Lower lobe of right lung (tissue), 2 donors: Measurements from ENCODE around the gene CPNE5. TPM values are rescaled to one million over a fixed set of nuclear protein-coding genes. Genes with fewer than 3 reads are reported as not detected.

Experiments used
- ATAC-seq, 2 donors: fragments of 200-7000 bp; cut with Tn5 transposase; one replicate each; pipeline ENCODE4 v1.9.1; 2020 to 2022; ENCODE audit warnings: mild to moderate bottlenecking in 2 of 2, moderate library complexity in 2 of 2
- DNase-seq: peaks from one replicate; pipeline ENCODE4 v3.0.0-alpha.2; 2020
- H3K27ac ChIP-seq: fragments of 200-600 bp; one replicate; pipeline ENCODE4 v1.8.0; 2022
- H3K27me3 ChIP-seq: fragments of 200-600 bp; one replicate; pipeline ENCODE4 v1.8.0; 2022; ENCODE audit warnings: low read depth
- H3K36me3 ChIP-seq: fragments of 200-600 bp; one replicate; pipeline ENCODE4 v1.8.0; 2022; ENCODE audit warnings: mild to moderate bottlenecking
- H3K4me1 ChIP-seq: fragments of 200-600 bp; one replicate; pipeline ENCODE4 v1.8.0; 2022
- H3K4me3 ChIP-seq: fragments of 200-600 bp; one replicate; pipeline ENCODE4 v1.8.0; 2022; ENCODE audit warnings: mild to moderate bottlenecking
- H3K9me3 ChIP-seq: fragments of 200-600 bp; one replicate; pipeline ENCODE4 v1.8.0; 2022
- CTCF ChIP-seq: fragments of 200-600 bp; IDR thresholded peaks from one replicate; pipeline ENCODE4 v1.8.0; 2022; ENCODE audit warnings: antibody characterized with exemption, mild to moderate bottlenecking
- intact Hi-C: fragments of 100-400 bp; cut with DNase I; formaldehyde crosslinking; loops from one replicate; pipeline ENCODE4 v1.11.0; 2022
- total RNA-seq: library from RNA; stranded (reverse); fragmentation: NEBNext Ultra II Directional; extraction: Animal tissue kit (Norgen Biotek cat#: 25700); gene quantifications from one replicate; pipeline ENCODE4 v1.2.1, GENCODE V29; 2021
- donor health status: DM: no; HTN: yes; CAD: no; lungs with severe emphysema.

CPNE5 gene
- total RNA-seq, 1 donor from 2014 or later = 2.4 TPM

- ATAC-seq (no peak), DNase-seq (no peak)
- no peak overlapping the region for H3K4me3 ChIP-seq
- peaks cover 21% of the 10 kb centered on the region for H3K4me1 ChIP-seq
- intact Hi-C loops = no loop called here
- no peaks in the 10 kb centered on the region for H3K9me3 ChIP-seq
- H3K27me3 ChIP-seq = no peaks in the 10 kb centered on the region
- H3K36me3 ChIP-seq = no peaks in the 10 kb centered on the region
- no peak for TF ChIP-seq CTCF
- H3K27ac ChIP-seq = no peak overlapping the region
These were observed 107.5 kb downstream of the CPNE5 start for GRCh38 chr6:36731622-36732310.

GRCh38 chr6:36730424-36731380 is 108.5 kb downstream of the CPNE5 start:
- Histone ChIP-seq H3K27me3 (no peaks in the 10 kb centered on the region), H3K4me3 (no peak overlapping the region), H3K27ac (no peak overlapping the region), H3K36me3 (no peaks in the 10 kb centered on the region), H3K9me3 (no peaks in the 10 kb centered on the region), H3K4me1 (peaks cover 13% of the 10 kb centered on the region)
- ATAC-seq (no peak), DNase-seq (peak; percentile 2)
- no peak for TF ChIP-seq CTCF
- intact Hi-C loops = no loop called here

- Histone ChIP-seq H3K27me3 (no peaks in the 10 kb centered on the region), H3K4me1 (no peaks in the 10 kb centered on the region), H3K27ac (no peak overlapping the region), H3K9me3 (no peaks in the 10 kb centered on the region), H3K36me3 (no peaks in the 10 kb centered on the region), H3K4me3 (no peak overlapping the region)
- intact Hi-C loops = no loop called here
- no peak for DNase-seq
- ATAC-seq = no peak
- TF ChIP-seq CTCF = no peak
These were observed 110.1 kb downstream of the CPNE5 start for GRCh38 chr6:36729161-36729524.

GRCh38 chr6:36728289-36729160 is 110.7 kb downstream of the CPNE5 start:
- peak; percentile 44 for DNase-seq
- Histone ChIP-seq H3K4me3 (no peak overlapping the region), H3K27ac (no peak overlapping the region), H3K27me3 (no peaks in the 10 kb centered on the region), H3K4me1 (no peaks in the 10 kb centered on the region), H3K9me3 (no peaks in the 10 kb centered on the region), H3K36me3 (no peaks in the 10 kb centered on the region)
- no peak for ATAC-seq
- intact Hi-C loops = no loop called here
- TF ChIP-seq CTCF = no peak

GRCh38 chr6:36727505-36728021 is 111.7 kb downstream of the CPNE5 start:
- ATAC-seq = peak; percentile 57 to 78
- H3K27ac ChIP-seq = no peak overlapping the region

More at GRCh38 chr6:36727505-36728021, 111.7 kb downstream of the CPNE5 start:
- Histone ChIP-seq H3K27me3 (no peaks in the 10 kb centered on the region), H3K4me1 (no peaks in the 10 kb centered on the region), H3K36me3 (no peaks in the 10 kb centered on the region), H3K9me3 (no peaks in the 10 kb centered on the region), H3K4me3 (no peak overlapping the region)
- peak; percentile 50 for DNase-seq
- intact Hi-C loops = no loop called here
- TF ChIP-seq CTCF = no peak
